IMR-90 (cell line): Measurements from ENCODE around the gene OR2A1.
"Not testable (repeated sequence)": the region's sequence is repeated elsewhere in the genome, so short reads cannot be mapped to it uniquely, and the experiment has no call there.

Experiments
- CTCF ChIP-seq: conservative IDR thresholded peaks from 2 replicates; pipeline ENCODE4 v1.5.1; 2012; ENCODE audit warnings: mild to moderate bottlenecking, low read depth, low read length, improper control_type of control experiment
- MAZ ChIP-seq: IDR thresholded peaks from 2 replicates; pipeline ENCODE4 v1.6.1; 2012; ENCODE audit warnings: low read depth, mild to moderate bottlenecking, low read length, improper control_type of control experiment, moderate library complexity, borderline replicate concordance
- MXI1 ChIP-seq: IDR thresholded peaks from 2 replicates; pipeline ENCODE4 v1.6.1; 2012; ENCODE audit warnings: low read depth, mild to moderate bottlenecking, low read length, moderate library complexity, borderline replicate concordance
- POLR2A ChIP-seq: IDR thresholded peaks from 2 replicates; pipeline ENCODE4 v1.6.1; 2012; ENCODE audit warnings: mild to moderate bottlenecking, low read depth, low read length
- RAD21 ChIP-seq: IDR thresholded peaks from 2 replicates; pipeline ENCODE4 v1.6.1; 2012; ENCODE audit warnings: low read length, improper control_type of control experiment
- SMC3 ChIP-seq: fragments of 150-350 bp; IDR thresholded peaks from 2 replicates; pipeline ENCODE4 v1.6.1; 2016; ENCODE audit warnings: low read depth, mild to moderate bottlenecking, antibody characterized with exemption, low read length, moderate library complexity
- TF ChIP-seq, protein P1 (sequence below): fragments of 150-350 bp; IDR thresholded peaks from 2 replicates; pipeline ENCODE4 v1.6.1; 2016; ENCODE audit warnings: low read depth, mild to moderate bottlenecking, low read length, moderate library complexity, borderline replicate concordance

DNA sequence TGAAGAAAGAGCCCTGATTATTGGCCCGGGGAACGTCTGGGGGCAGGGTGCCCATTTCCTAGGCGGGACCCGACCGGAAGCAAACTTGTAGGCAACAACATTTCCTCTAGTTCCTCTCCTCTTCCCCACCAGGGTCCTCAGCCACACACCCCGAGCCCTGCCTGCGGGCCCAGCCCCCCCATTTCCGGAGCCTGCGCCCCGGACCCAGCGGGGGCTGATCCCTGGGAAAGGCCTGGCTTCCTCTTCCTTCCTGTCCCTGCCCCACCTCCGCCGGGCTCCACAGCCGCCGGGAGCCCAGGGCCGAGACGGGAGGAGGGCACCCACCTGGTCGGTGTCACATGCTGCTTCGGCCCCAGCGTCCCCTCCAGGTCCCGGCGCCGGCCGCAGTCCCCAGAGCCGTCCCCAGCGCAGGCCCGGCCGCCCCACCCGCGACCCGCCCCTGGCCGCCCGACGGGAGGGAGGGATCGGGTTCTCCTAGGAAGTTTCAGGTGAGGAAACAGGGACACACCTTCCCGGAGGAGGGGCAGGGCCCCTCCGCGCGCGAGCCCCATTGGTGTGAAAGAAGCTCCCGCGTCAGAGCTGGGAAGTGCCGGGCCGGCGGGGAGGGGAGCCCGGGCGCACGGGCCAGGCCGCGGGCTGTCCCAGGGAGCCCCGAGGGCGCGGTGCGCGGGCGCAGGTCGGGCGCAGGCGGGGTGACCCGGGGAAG, 18.3 kb upstream of the OR2A1 start:
- not testable (repeated sequence) for TF ChIP-seq CTCF, POLR2A, SMC3, MAZ, MXI1, RAD21
- TF ChIP-seq, protein P1, sequence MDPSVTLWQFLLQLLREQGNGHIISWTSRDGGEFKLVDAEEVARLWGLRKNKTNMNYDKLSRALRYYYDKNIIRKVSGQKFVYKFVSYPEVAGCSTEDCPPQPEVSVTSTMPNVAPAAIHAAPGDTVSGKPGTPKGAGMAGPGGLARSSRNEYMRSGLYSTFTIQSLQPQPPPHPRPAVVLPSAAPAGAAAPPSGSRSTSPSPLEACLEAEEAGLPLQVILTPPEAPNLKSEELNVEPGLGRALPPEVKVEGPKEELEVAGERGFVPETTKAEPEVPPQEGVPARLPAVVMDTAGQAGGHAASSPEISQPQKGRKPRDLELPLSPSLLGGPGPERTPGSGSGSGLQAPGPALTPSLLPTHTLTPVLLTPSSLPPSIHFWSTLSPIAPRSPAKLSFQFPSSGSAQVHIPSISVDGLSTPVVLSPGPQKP = not testable (repeated sequence)
